HG02938 (cell line): Measurements from ENCODE around the gene PHF21A.

Source experiments
- ATAC-seq: cut with Tn5 transposase; IDR thresholded peaks from one replicate; pipeline ENCODE4 v1.9.1; 2021; ENCODE audit warnings: mild to moderate bottlenecking, moderate library complexity; ENCODE audit not compliant: unreplicated experiment

PHF21A gene

GRCh38 chr11:45936511-45937054, 184.7 kb downstream of the PHF21A start:
- ATAC-seq: no peak

- ATAC-seq: no peak
These were observed 185.7 kb downstream of the PHF21A start for GRCh38 chr11:45935349-45936064.

GRCh38 chr11:45934580-45935318, 186.5 kb downstream of the PHF21A start:
- no peak for ATAC-seq

GRCh38 chr11:45933846-45934579, 187.2 kb downstream of the PHF21A start:
- no peak for ATAC-seq

GRCh38 chr11:45933131-45933831, 188.0 kb downstream of the PHF21A start:
- no peak for ATAC-seq

- ATAC-seq: no peak
These were observed 189.0 kb downstream of the PHF21A start for GRCh38 chr11:45932217-45932616.

- ATAC-seq: no peak
These were observed 189.5 kb downstream of the PHF21A start for GRCh38 chr11:45931739-45932138.

- no peak for ATAC-seq
These were observed 190.2 kb downstream of the PHF21A start for GRCh38 chr11:45930951-45931570.

- ATAC-seq: peak; percentile 93
These were observed 191.0 kb downstream of the PHF21A start for GRCh38 chr11:45930031-45930794.

GRCh38 chr11:45929486-45930030, 191.7 kb downstream of the PHF21A start:
- ATAC-seq: peak; percentile 6

GRCh38 chr11:45928535-45929215, 192.6 kb downstream of the PHF21A start:
- no peak for ATAC-seq

- no peak for ATAC-seq
These were observed 193.4 kb downstream of the PHF21A start for GRCh38 chr11:45927684-45928413.

- no peak for ATAC-seq
These were observed 193.9 kb downstream of the PHF21A start for GRCh38 chr11:45927332-45927683.

GRCh38 chr11:45926536-45927331, 194.5 kb downstream of the PHF21A start:
- ATAC-seq: no peak

GRCh38 chr11:45926001-45926401, 195.3 kb downstream of the PHF21A start:
- ATAC-seq: no peak

GRCh38 chr11:45925550-45925949, 195.7 kb downstream of the PHF21A start:
- no peak for ATAC-seq

GRCh38 chr11:45924927-45925326, 196.3 kb downstream of the PHF21A start:
- no peak for ATAC-seq
